HEK293 (cell line): ENCODE data around the gene MPPED1.

Source experiments
- CTCF ChIA-PET: fragments of 350-600 bp; formaldehyde crosslinking; extraction: SDS; loops from one replicate; lab custom pipeline; 2021; ENCODE audit warnings: antibody characterized with exemption; lab: Yijun Ruan, JAX
- POLR2A ChIA-PET: fragments of 300-600 bp; formaldehyde crosslinking; extraction: SDS; loops from one replicate; lab custom pipeline; 2020; ENCODE audit warnings: antibody characterized with exemption, inconsistent platforms; lab: Yijun Ruan, JAX
- H3K27ac ChIP-seq: fragments of 200-500 bp; sonication (Bioruptor generic); 2 replicates; pipeline ENCODE4 v1.5.1; 2014; ENCODE audit warnings: low read depth, low read length, control low read depth, inconsistent platforms; ENCODE audit errors: extremely low read depth
- H3K36me3 ChIP-seq, 2 experiments: fragments of 200-500 bp in 1 of 2; sonication (Bioruptor generic) in 1 of 2; 1 replicate in 1 of 2; 2 replicates in 1 of 2; pipeline ENCODE4 v1.5.1; 2014 to 2017; ENCODE audit warnings: inconsistent platforms in 2 of 2, low read length in 2 of 2; ENCODE audit not compliant: control insufficient read depth in 2 of 2, insufficient read depth in 1 of 2
- H3K4me1 ChIP-seq: fragments of 200-500 bp; sonication (Bioruptor generic); 2 replicates; pipeline ENCODE4 v1.5.1; 2014; ENCODE audit warnings: mild to moderate bottlenecking, low read length, inconsistent platforms; ENCODE audit not compliant: control insufficient read depth, insufficient read depth
- H3K4me3 ChIP-seq: 2 replicates; pipeline ENCODE4 v1.5.1; 2011; ENCODE audit warnings: low read depth, mild to moderate bottlenecking, control low read depth, low read length, moderate library complexity
- H3K9me3 ChIP-seq: fragments of 200-500 bp; sonication (Bioruptor generic); 2 replicates; pipeline ENCODE4 v1.5.1; 2014; ENCODE audit warnings: low read depth, low read length, inconsistent platforms; ENCODE audit not compliant: control insufficient read depth, insufficient read depth
- ATF2 ChIP-seq: fragments of 450-650 bp; formaldehyde crosslinking; IDR thresholded peaks from 2 replicates; pipeline ENCODE4 v1.5.1; 2016; ENCODE audit warnings: missing biosample characterization, missing genetic modification characterization, low read depth
- GLI4 ChIP-seq: fragments of 450-650 bp; formaldehyde crosslinking; IDR thresholded peaks from 2 replicates; pipeline ENCODE4 v1.5.1; 2016; ENCODE audit warnings: missing biosample characterization, missing genetic modification characterization
- GLIS2 ChIP-seq: fragments of 450-650 bp; formaldehyde crosslinking; IDR thresholded peaks from 2 replicates; pipeline ENCODE4 v1.5.1; 2016; ENCODE audit warnings: missing biosample characterization, missing genetic modification characterization
- MEIS1 ChIP-seq: sonication (generic); formaldehyde crosslinking; IDR thresholded peaks from 2 replicates; pipeline ENCODE4 v1.8.1; 2022; ENCODE audit warnings: missing genetic modification reagents, mild to moderate bottlenecking, borderline replicate concordance
- SP7 ChIP-seq: fragments of 450-650 bp; formaldehyde crosslinking; IDR thresholded peaks from 2 replicates; pipeline ENCODE4 v1.5.1; 2016; ENCODE audit warnings: missing biosample characterization, missing genetic modification characterization
- TCF7L2 ChIP-seq: IDR thresholded peaks from 2 replicates; pipeline ENCODE4 v1.6.1; 2011; ENCODE audit warnings: low read depth, mild to moderate bottlenecking, inconsistent platforms, low read length, moderate library complexity, borderline replicate concordance
- ZBTB21 ChIP-seq: fragments of 450-650 bp; formaldehyde crosslinking; IDR thresholded peaks from 2 replicates; pipeline ENCODE4 v1.5.1; 2017; ENCODE audit warnings: missing biosample characterization, missing genetic modification characterization
- ZBTB48 ChIP-seq: fragments of 450-650 bp; formaldehyde crosslinking; IDR thresholded peaks from 2 replicates; pipeline ENCODE4 v1.5.1; 2016; ENCODE audit warnings: missing biosample characterization, missing genetic modification characterization
- ZFHX2 ChIP-seq: fragments of 450-650 bp; formaldehyde crosslinking; conservative IDR thresholded peaks from 2 replicates; pipeline ENCODE4 v1.5.1; 2016; ENCODE audit warnings: missing biosample characterization, missing genetic modification characterization
- ZNF112 ChIP-seq: fragments of 450-650 bp; formaldehyde crosslinking; IDR thresholded peaks from 2 replicates; pipeline ENCODE4 v1.5.0; 2017; ENCODE audit warnings: missing biosample characterization, missing genetic modification characterization
- ZNF155 ChIP-seq: fragments of 450-650 bp; formaldehyde crosslinking; IDR thresholded peaks from 2 replicates; pipeline ENCODE4 v1.5.1; 2016; ENCODE audit warnings: missing biosample characterization, missing genetic modification characterization
- ZNF292 ChIP-seq: fragments of 450-650 bp; formaldehyde crosslinking; IDR thresholded peaks from 2 replicates; pipeline ENCODE4 v1.5.1; 2016; ENCODE audit warnings: low read depth, missing biosample characterization, missing genetic modification characterization, borderline replicate concordance
- ZNF350 ChIP-seq: fragments of 450-650 bp; formaldehyde crosslinking; IDR thresholded peaks from 2 replicates; pipeline ENCODE4 v1.5.0; 2017; ENCODE audit warnings: missing biosample characterization, mild to moderate bottlenecking, missing genetic modification characterization
- ZNF473 ChIP-seq: fragments of 450-650 bp; formaldehyde crosslinking; IDR thresholded peaks from 2 replicates; pipeline ENCODE4 v1.5.1; 2017; ENCODE audit warnings: missing biosample characterization, missing genetic modification characterization
- ZNF48 ChIP-seq: fragments of 450-650 bp; formaldehyde crosslinking; IDR thresholded peaks from 2 replicates; pipeline ENCODE4 v1.5.1; 2016; ENCODE audit warnings: missing biosample characterization, missing genetic modification characterization
- ZNF549 ChIP-seq: fragments of 450-650 bp; IDR thresholded peaks from 2 replicates; pipeline ENCODE4 v1.5.1; 2018; ENCODE audit warnings: missing biosample characterization, missing genetic modification characterization, mild to moderate bottlenecking, inconsistent platforms, moderate library complexity
- ZNF561 ChIP-seq: fragments of 450-650 bp; IDR thresholded peaks from 2 replicates; pipeline ENCODE4 v1.5.1; 2018; ENCODE audit warnings: missing biosample characterization, missing genetic modification characterization, borderline replicate concordance
- ZNF600 ChIP-seq: fragments of 450-650 bp; formaldehyde crosslinking; IDR thresholded peaks from 2 replicates; pipeline ENCODE4 v1.5.1; 2016; ENCODE audit warnings: missing biosample characterization, missing genetic modification characterization
- ZNF621 ChIP-seq: fragments of 450-650 bp; formaldehyde crosslinking; IDR thresholded peaks from 2 replicates; pipeline ENCODE4 v1.5.1; 2017; ENCODE audit warnings: missing biosample characterization, missing genetic modification characterization
- ZNF658 ChIP-seq: fragments of 450-650 bp; formaldehyde crosslinking; IDR thresholded peaks from 2 replicates; pipeline ENCODE4; 2016; ENCODE audit warnings: missing biosample characterization, missing genetic modification characterization
- TF ChIP-seq, protein P1 (sequence below): fragments of 450-650 bp; formaldehyde crosslinking; IDR thresholded peaks from 2 replicates; pipeline ENCODE4 v1.5.1; 2016; ENCODE audit warnings: missing biosample characterization, missing genetic modification characterization
- TF ChIP-seq, protein P2 (sequence below): fragments of 450-650 bp; formaldehyde crosslinking; optimal IDR thresholded peaks from 2 replicates; pipeline ENCODE3; 2016; ENCODE audit warnings: missing biosample characterization, mild to moderate bottlenecking, missing genetic modification characterization
- TF ChIP-seq, protein P3 (sequence below): fragments of 450-650 bp; formaldehyde crosslinking; IDR thresholded peaks from 2 replicates; pipeline ENCODE4 v1.5.1; 2016; ENCODE audit warnings: missing biosample characterization, missing genetic modification characterization

The MPPED1 gene

DNA sequence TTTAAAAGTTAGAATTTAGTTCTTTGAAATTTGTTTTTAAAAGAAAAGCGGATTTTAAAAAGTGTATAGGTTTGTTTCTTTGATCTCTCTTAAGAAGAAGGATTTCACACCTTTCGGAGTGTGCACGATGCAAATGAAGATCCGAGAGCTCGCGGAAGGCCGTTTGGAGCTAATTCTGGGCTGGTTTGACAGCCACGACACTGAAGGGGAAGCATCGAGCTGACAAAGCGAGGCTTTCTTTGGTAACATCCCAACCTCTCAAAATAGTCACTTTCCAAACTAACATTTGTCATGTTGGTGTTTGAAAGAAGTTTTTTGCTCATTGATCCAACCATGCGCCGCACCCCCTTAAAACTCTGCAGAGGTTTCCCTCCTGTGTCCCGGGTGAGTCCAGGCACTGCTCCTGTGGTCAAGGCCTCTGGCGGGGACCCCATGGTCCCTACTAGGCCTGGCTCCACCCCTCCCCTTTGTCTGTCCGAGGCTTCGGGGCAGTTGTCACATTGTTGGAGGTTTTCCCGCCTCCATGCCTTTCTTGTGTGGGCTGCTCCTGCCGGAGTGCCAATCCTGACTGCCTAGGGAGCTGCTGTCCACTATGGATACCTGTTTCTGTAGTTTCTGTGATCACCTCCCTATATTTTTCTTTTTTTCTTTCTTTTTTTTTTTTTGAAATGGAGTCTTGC, 39.7 kb downstream of the MPPED1 start:
- H3K4me3 ChIP-seq, result no peak overlapping the region
- no peaks in the 10 kb centered on the region for H3K36me3 ChIP-seq
- no peak for TF ChIP-seq ZNF292 (tag by site-specific recombination)
- TF ChIP-seq ZNF621 (tag by site-specific recombination), result no peak
- TF ChIP-seq, protein P1, sequence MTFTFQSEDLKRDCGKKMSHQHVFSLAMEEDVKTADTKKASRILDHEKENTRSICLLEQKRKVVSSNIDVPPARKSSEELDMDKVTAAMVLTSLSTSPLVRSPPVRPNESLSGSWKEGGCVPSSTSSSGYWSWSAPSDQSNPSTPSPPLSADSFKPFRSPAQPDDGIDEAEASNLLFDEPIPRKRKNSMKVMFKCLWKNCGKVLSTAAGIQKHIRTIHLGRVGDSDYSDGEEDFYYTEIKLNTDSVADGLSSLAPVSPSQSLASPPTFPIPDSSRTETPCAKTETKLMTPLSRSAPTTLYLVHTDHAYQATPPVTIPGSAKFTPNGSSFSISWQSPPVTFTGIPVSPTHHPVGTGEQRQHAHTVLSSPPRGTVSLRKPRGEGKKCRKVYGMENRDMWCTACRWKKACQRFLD, result no peak
- TF ChIP-seq ZNF473 (tag by site-specific recombination), result no peak
- TF ChIP-seq TCF7L2, result no peak
- no peak for TF ChIP-seq ZBTB21
- TF ChIP-seq ZNF155 (tag by site-specific recombination), result no peak
- no peak for TF ChIP-seq ZNF350 (tag by site-specific recombination)
- TF ChIP-seq, protein P2, sequence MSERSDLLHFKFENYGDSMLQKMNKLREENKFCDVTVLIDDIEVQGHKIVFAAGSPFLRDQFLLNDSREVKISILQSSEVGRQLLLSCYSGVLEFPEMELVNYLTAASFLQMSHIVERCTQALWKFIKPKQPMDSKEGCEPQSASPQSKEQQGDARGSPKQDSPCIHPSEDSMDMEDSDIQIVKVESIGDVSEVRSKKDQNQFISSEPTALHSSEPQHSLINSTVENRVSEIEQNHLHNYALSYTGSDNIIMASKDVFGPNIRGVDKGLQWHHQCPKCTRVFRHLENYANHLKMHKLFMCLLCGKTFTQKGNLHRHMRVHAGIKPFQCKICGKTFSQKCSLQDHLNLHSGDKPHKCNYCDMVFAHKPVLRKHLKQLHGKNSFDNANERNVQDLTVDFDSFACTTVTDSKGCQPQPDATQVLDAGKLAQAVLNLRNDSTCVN, result no peak
- TF ChIP-seq ZNF561 (tag by site-specific recombination), result no peak
- no peaks in the 10 kb centered on the region for H3K4me1 ChIP-seq
- no peak overlapping the region for H3K27ac ChIP-seq
- CTCF ChIA-PET, result no interaction called here
- no peaks in the 10 kb centered on the region for H3K9me3 ChIP-seq
- POLR2A ChIA-PET, result no interaction called here

GRCh38 chr22:43455846-43456245, 44.0 kb downstream of the MPPED1 start:
- CTCF ChIA-PET, result interaction anchor here (0.6 to 0.9 kb wide), 2 partner anchors 9 to 69 kb away, joined by 3 read pairs; no protein-coding TSS in a partner anchor

More at GRCh38 chr22:43455846-43456245, 44.0 kb downstream of the MPPED1 start:
- Histone ChIP-seq H3K4me3 (no peak overlapping the region), H3K36me3 (no peaks in the 10 kb centered on the region), H3K27ac (no peak overlapping the region), H3K4me1 (no peaks in the 10 kb centered on the region), H3K9me3 (no peaks in the 10 kb centered on the region)
- POLR2A ChIA-PET, result no interaction called here
- no peak for TF ChIP-seq ATF2
- TF ChIP-seq ZNF48 (tag by site-specific recombination), result no peak
- TF ChIP-seq ZNF658, result no peak
- no peak for TF ChIP-seq ZNF549 (tag by site-specific recombination)
- TF ChIP-seq GLIS2 (tag by site-specific recombination), result no peak
- no peak for TF ChIP-seq MEIS1
- TF ChIP-seq ZNF112 (tag by site-specific recombination), result no peak
- TF ChIP-seq ZBTB48 (tag by site-specific recombination), result no peak
- TF ChIP-seq ZNF600 (tag by site-specific recombination), result no peak
- no peak for TF ChIP-seq GLI4 (tag by site-specific recombination)
- no peak for TF ChIP-seq SP7 (tag by site-specific recombination)
- TF ChIP-seq ZFHX2 (tag by site-specific recombination), result no peak
- TF ChIP-seq, protein P3, sequence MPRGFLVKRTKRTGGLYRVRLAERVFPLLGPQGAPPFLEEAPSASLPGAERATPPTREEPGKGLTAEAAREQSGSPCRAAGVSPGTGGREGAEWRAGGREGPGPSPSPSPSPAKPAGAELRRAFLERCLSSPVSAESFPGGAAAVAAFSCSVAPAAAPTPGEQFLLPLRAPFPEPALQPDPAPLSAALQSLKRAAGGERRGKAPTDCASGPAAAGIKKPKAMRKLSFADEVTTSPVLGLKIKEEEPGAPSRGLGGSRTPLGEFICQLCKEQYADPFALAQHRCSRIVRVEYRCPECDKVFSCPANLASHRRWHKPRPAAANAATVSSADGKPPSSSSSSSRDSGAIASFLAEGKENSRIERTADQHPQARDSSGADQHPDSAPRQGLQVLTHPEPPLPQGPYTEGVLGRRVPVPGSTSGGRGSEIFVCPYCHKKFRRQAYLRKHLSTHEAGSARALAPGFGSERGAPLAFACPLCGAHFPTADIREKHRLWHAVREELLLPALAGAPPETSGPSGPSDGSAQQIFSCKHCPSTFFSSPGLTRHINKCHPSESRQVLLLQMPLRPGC, result no peak
